HUES64 (cell line): ENCODE data around the gene ITPR3.

ENCODE experiments used
- H3K27ac ChIP-seq: 2 replicates; pipeline ENCODE4 v1.7.0; 2013; ENCODE audit warnings: low read depth, low read length, inconsistent platforms
- H3K27me3 ChIP-seq: 2 replicates; pipeline ENCODE4 v1.6.1; 2013; ENCODE audit warnings: mild to moderate bottlenecking, low read length; ENCODE audit not compliant: insufficient read depth
- H3K36me3 ChIP-seq: 2 replicates; pipeline ENCODE4 v1.6.1; 2013; ENCODE audit warnings: mild to moderate bottlenecking, low read length; ENCODE audit not compliant: insufficient read depth
- H3K4me1 ChIP-seq: 2 replicates; pipeline ENCODE4 v1.6.1; 2013; ENCODE audit warnings: mild to moderate bottlenecking, low read length, moderate library complexity; ENCODE audit not compliant: insufficient read depth
- H3K4me3 ChIP-seq: 2 replicates; pipeline ENCODE4 v1.5.1; 2013; ENCODE audit warnings: mild to moderate bottlenecking, low read length, moderate library complexity
- H3K9ac ChIP-seq: 2 replicates; pipeline ENCODE4 v1.6.1; 2013; ENCODE audit warnings: mild to moderate bottlenecking, low read depth, low read length
- H3K9me3 ChIP-seq: 2 replicates; pipeline ENCODE4 v1.6.1; 2013; ENCODE audit warnings: low read depth, low read length; ENCODE audit not compliant: insufficient read depth
- WGBS: fragments of 150-250, 120-280 bp; methylation state at CpG from one replicate; pipeline ENCODE4 v1.1.7; 2013; ENCODE audit warnings: missing lambda C conversion rate; 5-methylcytosine and 5-hydroxymethylcytosine counted together

ITPR3 gene

DNA sequence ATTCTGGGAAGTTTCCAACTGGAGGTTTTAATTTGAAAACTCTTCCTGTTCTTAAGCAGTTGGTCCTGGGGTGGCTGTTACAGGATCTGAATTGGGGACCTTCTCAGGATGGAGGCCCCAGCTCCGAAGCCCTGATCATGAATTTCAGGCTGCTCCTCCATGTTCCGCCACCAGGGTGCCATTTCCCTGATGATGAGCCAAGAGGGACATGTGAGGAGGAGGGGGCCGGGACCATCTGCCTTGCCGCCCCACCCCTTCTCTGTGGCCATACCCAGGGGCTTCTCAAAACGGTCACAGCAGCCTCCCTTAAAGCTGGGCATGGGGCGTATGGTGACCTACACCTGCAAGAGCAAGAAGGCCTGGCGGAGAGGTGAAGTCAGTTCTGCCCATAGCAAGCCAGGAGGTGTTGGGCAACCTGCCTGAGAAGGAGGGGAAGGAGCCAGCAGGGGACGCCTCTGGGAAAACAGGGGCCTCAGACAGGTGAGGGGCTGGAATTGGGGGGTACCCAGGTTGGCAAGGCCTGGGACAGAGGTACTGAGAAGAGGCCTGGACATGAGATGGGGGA lies 37.4 kb upstream of the ITPR3 start:
- Histone ChIP-seq H3K4me1 (0 out of 2 replicates have a peak, but pooled peaks cover 2% of the 10 kb centered on the region), H3K4me3 (no peak overlapping the region), H3K9ac (no peak overlapping the region), H3K9me3 (no peaks in the 10 kb centered on the region), H3K36me3 (no peaks in the 10 kb centered on the region), H3K27me3 (no peaks in the 10 kb centered on the region), H3K27ac (no peak overlapping the region)
- WGBS, result 73% methylated on average over 8 of the region's 8 CpGs

DNA sequence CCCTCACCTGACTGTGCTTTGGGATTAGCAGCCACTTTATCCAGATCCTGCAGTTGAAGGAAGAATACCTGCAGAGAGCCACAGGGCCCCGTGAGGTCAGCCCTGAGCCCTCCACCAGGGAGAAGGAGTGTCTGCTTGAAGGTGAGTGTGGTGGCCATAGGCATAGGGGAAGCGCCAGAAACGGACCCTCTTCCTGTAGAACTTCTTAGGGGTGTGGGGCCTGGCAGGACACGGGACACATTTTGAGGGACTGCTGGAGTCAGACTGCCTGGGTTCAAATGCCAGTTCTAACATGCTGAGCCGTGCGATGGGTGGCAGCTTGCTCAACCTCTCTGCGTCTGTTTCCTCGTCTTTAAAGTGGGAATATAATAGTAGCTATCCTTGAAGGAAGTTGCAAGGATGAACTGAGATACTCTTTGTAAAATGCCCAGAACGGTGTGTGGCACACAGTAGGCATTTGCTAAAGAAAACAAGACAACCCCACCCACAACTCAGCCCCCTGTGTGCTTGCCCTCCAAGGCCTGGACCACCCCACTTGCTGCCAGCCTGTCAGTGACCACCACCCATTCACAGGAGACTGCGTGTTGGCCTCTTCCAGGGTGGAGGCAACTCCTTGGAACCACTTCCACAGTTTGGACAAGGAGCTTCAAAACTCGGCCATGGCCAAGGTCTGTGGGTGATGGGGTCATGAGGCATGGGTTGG lies 36.3 kb upstream of the ITPR3 start:
- Histone ChIP-seq H3K4me3 (no peak overlapping the region), H3K4me1 (peaks cover 4% of the 10 kb centered on the region), H3K9ac (no peak overlapping the region), H3K27me3 (no peaks in the 10 kb centered on the region), H3K36me3 (no peaks in the 10 kb centered on the region), H3K9me3 (no peaks in the 10 kb centered on the region), H3K27ac (no peak overlapping the region)
- 91% methylated on average over 11 of the region's 11 CpGs for WGBS

DNA sequence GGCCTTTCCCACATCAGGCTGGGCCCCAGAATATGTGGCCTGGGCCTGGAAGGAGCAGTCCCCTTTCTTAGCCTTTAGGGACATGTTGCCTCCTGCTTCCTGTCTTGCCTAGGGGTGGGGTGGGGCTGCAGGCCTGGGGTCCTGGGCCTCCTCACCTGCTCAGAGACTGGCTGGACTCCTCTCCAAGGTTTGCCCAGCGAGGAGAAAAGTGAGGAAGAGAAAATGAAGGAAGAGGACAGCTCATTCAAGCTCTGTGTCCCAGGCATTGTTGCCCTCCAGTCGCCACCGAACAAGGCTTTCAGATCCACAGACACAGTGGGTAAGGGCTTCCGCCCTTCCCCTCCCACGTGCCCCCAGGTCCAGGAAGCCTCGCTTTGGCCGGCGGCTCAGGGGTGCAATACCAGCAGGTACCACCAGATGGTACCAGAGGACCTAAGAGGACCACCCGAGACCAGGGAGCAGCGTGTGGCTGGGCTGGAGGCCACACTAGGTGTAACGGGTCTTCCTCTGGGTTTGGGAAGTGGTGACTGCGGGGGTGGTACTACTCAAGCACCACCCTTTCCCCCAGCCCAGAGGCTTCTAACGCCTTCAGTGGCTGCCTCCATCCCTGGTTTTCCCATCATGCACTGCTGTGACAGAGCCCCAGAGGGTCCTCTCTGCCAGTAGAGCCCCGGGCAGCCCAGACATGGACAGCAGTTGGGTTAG lies 35.6 kb upstream of the ITPR3 start:
- H3K9me3 ChIP-seq, result no peaks in the 10 kb centered on the region
- 27% methylated on average over 13 of the region's 14 CpGs for WGBS
- H3K4me3 ChIP-seq, result peak overlapping the region; percentile 24
- peaks cover 9% of the 10 kb centered on the region for H3K4me1 ChIP-seq
- no peaks in the 10 kb centered on the region for H3K27me3 ChIP-seq
- no peaks in the 10 kb centered on the region for H3K36me3 ChIP-seq
- H3K9ac ChIP-seq, result no peak overlapping the region
- H3K27ac ChIP-seq, result no peak overlapping the region

DNA sequence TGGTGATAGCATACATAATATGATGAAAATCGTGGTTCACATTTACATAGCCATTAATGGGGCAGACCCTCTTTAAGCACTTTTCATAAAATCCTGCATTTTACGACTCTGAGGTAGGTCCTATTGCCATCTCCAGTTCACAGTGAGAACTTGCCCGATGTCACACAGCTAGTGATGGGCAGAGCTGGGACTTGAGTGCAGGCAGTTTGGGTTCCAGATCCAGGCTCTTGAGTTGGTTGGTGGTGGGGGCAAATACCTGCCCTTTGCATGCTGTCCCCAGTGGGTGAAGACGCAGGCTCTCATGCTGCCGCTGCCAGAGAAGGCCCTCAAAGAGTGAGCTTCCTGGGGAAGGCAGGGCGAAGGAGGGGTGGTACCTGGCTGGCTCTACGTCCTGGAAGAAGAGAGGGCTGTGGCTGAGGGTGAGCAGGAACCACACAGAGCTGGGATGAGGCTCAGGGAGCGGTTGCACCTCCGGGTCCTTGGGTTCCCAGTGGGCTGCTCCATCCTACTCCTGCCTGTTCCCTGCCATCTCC lies 34.9 kb upstream of the ITPR3 start:
- no peaks in the 10 kb centered on the region for H3K27me3 ChIP-seq
- peaks cover 15% of the 10 kb centered on the region for H3K4me1 ChIP-seq
- H3K9me3 ChIP-seq, result no peaks in the 10 kb centered on the region
- no peak overlapping the region for H3K27ac ChIP-seq
- WGBS, result 85% methylated on average over 9 of the region's 9 CpGs
- H3K9ac ChIP-seq, result no peak overlapping the region
- H3K4me3 ChIP-seq, result peak overlapping the region; percentile 24; the same call in 1 of the 2 replicates
- no peaks in the 10 kb centered on the region for H3K36me3 ChIP-seq

DNA sequence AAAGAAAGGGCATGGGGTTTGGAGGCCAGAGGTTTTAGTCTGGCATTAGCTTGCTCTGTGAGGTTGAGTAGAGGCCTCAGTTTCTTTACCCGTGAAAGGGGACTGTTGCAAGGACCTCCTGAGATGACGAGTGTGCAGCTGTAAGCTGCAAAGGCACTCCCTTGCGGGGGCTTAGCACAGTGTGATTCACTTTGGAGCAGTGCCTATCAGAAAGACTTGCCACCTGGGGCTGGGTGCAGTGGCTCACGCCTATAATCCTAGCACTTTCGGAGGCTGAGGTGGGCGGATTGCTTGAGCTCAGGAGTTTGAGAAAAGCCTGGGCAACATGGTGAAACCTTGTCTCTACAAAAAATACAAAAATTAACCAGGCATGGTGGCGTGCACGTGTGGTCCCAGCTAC lies 33.6 kb upstream of the ITPR3 start:
- Histone ChIP-seq H3K27ac (no peak overlapping the region), H3K9ac (no peak overlapping the region), H3K27me3 (no peaks in the 10 kb centered on the region), H3K4me1 (peaks cover 16% of the 10 kb centered on the region), H3K4me3 (no peak overlapping the region), H3K9me3 (no peaks in the 10 kb centered on the region), H3K36me3 (no peaks in the 10 kb centered on the region)
- WGBS, result 89% methylated on average over 8 of the region's 8 CpGs

DNA sequence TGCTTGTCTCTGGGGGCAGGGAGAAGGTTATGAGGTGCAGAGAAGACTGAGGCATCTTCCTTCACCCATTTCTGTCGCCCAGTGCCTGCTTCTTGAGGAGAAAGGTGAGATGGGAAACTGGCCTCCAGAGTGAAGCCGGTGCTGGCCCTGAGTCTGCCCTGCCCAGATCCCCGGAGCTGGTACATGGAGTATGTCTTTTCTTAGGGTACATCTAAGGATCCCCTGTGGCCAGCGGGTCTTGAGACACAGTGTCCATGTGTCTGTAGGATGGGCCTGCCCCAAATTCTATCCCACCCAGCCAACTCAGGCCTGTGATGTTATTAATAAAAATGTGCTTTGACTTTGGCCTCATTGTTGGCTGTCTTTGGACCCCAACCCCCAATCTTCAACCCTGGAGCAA lies 32.2 kb upstream of the ITPR3 start:
- H3K27ac ChIP-seq, result no peak overlapping the region
- H3K9me3 ChIP-seq, result no peaks in the 10 kb centered on the region
- peaks cover 4% of the 10 kb centered on the region; the same call in 1 of the 2 replicates for H3K27me3 ChIP-seq
- H3K9ac ChIP-seq, result no peak overlapping the region
- no peaks in the 10 kb centered on the region for H3K36me3 ChIP-seq
- no peak overlapping the region for H3K4me3 ChIP-seq
- H3K4me1 ChIP-seq, result peaks cover 20% of the 10 kb centered on the region
- 91% methylated on average over 4 of the region's 4 CpGs for WGBS

DNA sequence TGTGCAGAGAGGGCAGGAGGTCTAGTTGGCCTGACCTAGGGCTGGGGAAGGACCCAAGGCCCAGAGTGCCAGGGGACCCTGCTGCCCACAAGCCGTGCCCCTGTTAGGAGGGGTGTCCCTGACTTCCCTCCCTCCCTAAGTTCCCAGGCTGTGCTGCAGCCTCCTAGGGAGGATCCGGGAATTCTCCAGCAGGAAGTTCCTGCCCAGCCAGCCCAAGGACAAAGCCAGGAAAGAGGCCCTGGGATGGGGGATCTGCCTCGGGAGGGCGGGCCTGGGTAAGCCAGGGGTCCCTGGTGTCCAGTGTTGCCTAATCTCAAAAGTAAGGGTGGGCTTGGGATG lies 31.8 kb upstream of the ITPR3 start:
- H3K4me1 ChIP-seq, result peaks cover 20% of the 10 kb centered on the region
- 52% methylated on average over 4 of the region's 4 CpGs for WGBS
- no peak overlapping the region for H3K27ac ChIP-seq
- no peaks in the 10 kb centered on the region for H3K36me3 ChIP-seq
- no peaks in the 10 kb centered on the region for H3K9me3 ChIP-seq
- H3K4me3 ChIP-seq, result no peak overlapping the region
- no peak overlapping the region for H3K9ac ChIP-seq
- peaks cover 4% of the 10 kb centered on the region; the same call in 1 of the 2 replicates for H3K27me3 ChIP-seq

DNA sequence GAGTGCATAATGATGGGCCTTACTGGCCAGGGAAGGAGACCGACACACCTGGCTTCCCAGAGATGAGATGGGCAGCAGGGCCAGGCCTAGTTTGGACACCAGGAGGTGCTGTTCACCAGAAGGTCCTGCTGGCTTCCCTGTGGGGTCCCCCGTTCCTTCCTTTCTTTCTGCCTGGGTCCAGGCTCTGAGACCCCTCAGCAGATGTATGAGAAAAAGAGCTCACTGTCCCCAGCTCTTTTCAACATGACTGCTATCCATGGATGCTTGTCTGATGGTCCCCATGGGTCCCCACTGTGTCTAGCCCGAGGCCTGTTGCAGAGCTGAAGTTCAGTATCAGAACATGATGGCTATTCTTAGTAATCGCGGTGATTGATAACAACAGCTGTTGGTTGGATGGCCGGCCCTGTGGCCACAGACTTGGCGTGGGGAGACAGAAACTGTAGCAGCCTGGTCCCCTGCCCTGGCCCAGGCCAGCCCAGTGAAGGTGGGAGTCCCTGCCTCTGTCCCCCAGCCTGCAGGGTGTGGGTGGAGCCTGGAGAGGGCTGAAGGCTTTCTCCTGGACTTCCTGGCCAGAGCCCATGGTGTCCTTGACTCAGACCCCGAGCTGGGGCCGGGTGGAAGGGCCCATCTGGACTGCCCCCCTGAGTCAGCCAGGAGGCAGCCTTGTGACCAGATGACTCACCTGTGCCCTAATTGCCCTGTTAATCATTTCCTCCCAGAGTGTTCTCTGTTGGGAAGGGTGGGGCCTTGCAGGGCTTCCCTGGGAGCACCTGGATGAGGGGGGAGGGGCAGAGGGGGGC lies 31.2 kb upstream of the ITPR3 start:
- peaks cover 20% of the 10 kb centered on the region for H3K4me1 ChIP-seq
- 55% methylated on average over 9 of the region's 9 CpGs for WGBS
- peak overlapping the region; percentile 44; the same call in 1 of the 2 replicates for H3K9ac ChIP-seq
- H3K4me3 ChIP-seq, result no peak overlapping the region
- peak overlapping the region; percentile 68 for H3K27ac ChIP-seq
- no peaks in the 10 kb centered on the region for H3K9me3 ChIP-seq
- H3K27me3 ChIP-seq, result peaks cover 4% of the 10 kb centered on the region; the same call in 1 of the 2 replicates
- no peaks in the 10 kb centered on the region for H3K36me3 ChIP-seq

DNA sequence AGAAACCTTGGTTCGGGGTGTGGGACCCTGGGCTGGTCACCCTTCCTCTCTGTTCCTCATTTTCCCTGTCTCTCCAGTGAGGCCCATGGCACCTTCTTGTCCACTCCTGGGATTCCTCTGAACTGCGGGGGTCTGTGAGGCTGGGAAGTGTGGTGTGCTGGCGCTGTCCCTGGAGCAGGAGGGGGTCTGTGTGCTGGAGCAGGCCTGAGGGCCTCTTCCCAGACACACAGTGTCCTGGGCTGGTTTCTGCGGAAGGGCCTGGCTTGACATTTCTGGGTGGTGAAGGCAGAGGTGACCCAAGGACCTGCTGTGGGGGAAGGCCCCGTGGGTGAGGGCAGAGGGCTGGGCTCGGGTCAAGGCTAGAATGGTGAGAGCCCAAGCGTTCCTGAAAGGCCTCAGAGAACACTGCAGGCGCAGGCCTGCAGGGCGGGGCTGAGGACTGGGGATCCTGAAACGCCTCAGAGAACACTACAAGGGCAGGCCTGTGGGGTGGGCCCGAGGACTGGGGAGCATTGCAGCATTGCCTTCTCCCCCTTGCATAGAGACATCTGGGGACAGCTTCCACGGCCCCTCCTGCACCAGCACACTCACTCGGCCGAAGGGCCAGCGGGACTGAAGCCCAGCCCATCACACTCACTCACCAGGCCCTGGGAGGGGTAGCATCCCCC lies 30.5 kb upstream of the ITPR3 start:
- no peak overlapping the region for H3K4me3 ChIP-seq
- H3K27ac ChIP-seq, result peak overlapping the region; percentile 48; the same call in 1 of the 2 replicates
- H3K27me3 ChIP-seq, result peaks cover 4% of the 10 kb centered on the region; the same call in 1 of the 2 replicates
- no peaks in the 10 kb centered on the region for H3K9me3 ChIP-seq
- peaks cover 25% of the 10 kb centered on the region for H3K4me1 ChIP-seq
- no peaks in the 10 kb centered on the region for H3K36me3 ChIP-seq
- 52% methylated on average over 15 of the region's 15 CpGs for WGBS
- H3K9ac ChIP-seq, result no peak overlapping the region

DNA sequence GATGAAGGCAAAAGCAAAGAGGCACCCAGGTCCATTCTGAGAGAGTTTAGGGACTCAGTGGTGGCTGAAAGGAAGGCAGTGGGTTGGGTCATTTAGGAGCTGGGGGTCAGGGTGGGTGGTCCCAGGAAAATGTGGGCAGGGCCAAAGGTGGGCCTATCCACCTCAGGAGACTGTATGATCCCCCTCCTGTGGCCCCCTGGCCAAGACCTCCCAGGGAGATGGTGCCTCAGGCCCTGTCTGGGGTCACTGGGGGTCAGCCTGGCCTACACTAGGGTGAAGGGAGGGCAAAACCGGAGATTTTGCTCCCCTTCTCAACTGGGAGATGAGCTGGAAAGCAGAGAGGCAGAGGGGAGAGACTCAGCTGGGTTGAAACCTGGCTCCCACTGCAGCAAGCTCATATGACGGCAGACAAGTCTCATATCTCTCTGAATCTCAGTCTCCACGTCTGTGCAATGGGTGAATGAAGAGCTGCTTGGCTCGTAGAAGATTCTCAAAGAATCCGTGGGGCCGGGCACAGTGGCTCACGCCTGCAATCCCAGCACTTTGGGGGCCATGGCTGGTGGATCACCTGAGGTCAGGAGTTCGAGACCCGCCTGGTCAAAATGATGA lies 29.6 kb upstream of the ITPR3 start:
- 92% methylated on average over 9 of the region's 9 CpGs for WGBS
- no peaks in the 10 kb centered on the region for H3K36me3 ChIP-seq
- peaks cover 25% of the 10 kb centered on the region for H3K4me1 ChIP-seq
- H3K4me3 ChIP-seq, result no peak overlapping the region
- H3K27me3 ChIP-seq, result peaks cover 4% of the 10 kb centered on the region; the same call in 1 of the 2 replicates
- no peak overlapping the region for H3K27ac ChIP-seq
- no peak overlapping the region for H3K9ac ChIP-seq
- H3K9me3 ChIP-seq, result no peaks in the 10 kb centered on the region
